Gastrocnemius medialis (tissue), 4 donors: ENCODE results near the gene TRAF3IP3.

ENCODE experiments used
- CTCF ChIP-seq, 5 experiments: fragments of 450-650 bp in 3 of 5; fragments of 200-600 bp in 2 of 5; sonication (generic) in 2 of 5; IDR thresholded peaks in 4 of 5; conservative IDR thresholded peaks in 1 of 5; 1 replicate in 4 of 5; 2 replicates in 1 of 5; pipeline ENCODE4 v1.5.1; 2016 to 2019; ENCODE audit warnings: antibody characterized with exemption in 5 of 5, mild to moderate bottlenecking in 3 of 5, moderate library complexity in 3 of 5
- POLR2A ChIP-seq, 2 donors: fragments of 450-650 bp; IDR thresholded peaks; one replicate each; pipeline ENCODE4 v1.6.1; 2017; ENCODE audit warnings: antibody characterized with exemption in 2 of 2, mild to moderate bottlenecking in 2 of 2, moderate library complexity in 2 of 2

- TF ChIP-seq CTCF (IDR thresholded peaks at IDR 0.05 in 4 of 5, conservative IDR thresholded peaks at IDR 0.05 in 1 of 5) (no peak), POLR2A (IDR thresholded peaks at IDR 0.05) (no peak)
These were observed 45.4 kb downstream of the TRAF3IP3 start for GRCh38 chr1:209800984-209801834.
